ENCODE data around the gene HOXB1. TPM values are rescaled to one million over a fixed set of nuclear protein-coding genes. Genes with fewer than 3 reads are reported as not detected.

The HOXB1 gene
- total and polyA plus RNA-seq, 2 of the 8 experiments (the other 6 are each of a cell fraction or from before 2014, with no cell fraction given), result not detected

DNA sequence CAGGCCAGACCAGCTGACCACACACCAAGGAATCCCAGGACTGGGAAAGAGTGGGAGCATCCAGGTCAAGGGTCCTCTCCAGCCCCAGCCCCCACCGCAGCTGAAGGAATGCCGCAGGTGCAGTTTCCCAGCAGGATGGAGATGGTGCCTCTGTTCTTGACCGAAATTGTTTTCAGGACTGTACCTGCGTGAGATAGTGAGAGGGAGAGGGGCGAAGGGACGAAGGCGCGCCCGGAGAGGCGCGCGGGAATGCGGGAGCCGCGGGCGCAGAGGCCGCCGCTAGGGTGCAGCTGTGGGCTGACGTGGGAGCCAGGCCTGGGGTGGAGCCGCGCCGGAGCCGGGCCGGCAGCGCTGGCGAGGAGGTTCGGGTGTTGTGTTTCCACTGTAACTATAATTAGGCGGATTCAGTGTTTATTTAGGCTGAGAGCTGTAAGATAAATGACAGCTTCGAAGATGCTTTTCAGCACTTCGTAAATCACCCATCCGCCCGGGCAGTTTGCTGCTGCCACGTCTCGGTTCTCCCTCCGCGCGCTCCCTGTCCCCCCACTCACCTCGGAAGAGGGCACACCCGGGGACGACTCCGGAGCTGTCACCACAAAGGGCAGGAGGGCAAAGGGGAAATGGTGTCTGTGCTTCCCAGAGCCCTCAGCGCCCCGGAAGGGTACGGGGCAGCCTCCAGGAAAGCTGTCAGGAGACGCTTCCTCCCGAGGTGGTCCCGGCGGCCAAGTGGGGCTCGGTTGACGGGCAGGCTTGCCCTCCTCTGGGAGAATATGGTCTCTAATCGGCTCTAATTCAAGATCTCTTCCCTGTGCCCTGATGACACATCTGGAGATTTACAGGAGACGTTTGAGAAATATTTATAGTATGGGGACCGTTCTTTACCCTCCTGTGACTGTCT is 38.2 kb downstream of the HOXB1 start:
- Histone ChIP-seq H3K23ac (ENCODE audit: insufficient read length) (no peak overlapping the region), H3K4me1 (replicated peaks in 1 of 4; ENCODE audit: control insufficient read depth in 3 of 4, insufficient read depth in 4 of 4, low read length in 3 of 4) (peaks cover 3 to 7% (median 4%) of the 10 kb centered on the region in 4 experiments; a peak in 5 of 7 replicates), H3K56ac (replicated peaks; ENCODE audit: insufficient read length, low read depth, low read length) (no peak overlapping the region), H4K8ac (ENCODE audit: extremely low read depth, insufficient read depth, low read length) (no peak overlapping the region), H2BK15ac (ENCODE audit: low read length) (no peak overlapping the region), H3K36me3 (ENCODE audit: control insufficient read depth in 2 of 4, insufficient read depth in 4 of 4, low read length in 3 of 4) (no peaks in the 10 kb centered on the region), H3K23me2 (ENCODE audit: low read depth, low read length) (peaks cover 3% of the 10 kb centered on the region; the same call in 1 of the 2 replicates), H4K91ac (replicated peaks; ENCODE audit: insufficient read length, low read length) (no peak overlapping the region), H3K4me3 (ENCODE audit: extremely low read depth in 1 of 4, insufficient read depth in 2 of 4, low read depth in 3 of 4, low read length in 4 of 4) (peak overlapping the region in 3 of 4 experiments; percentile 25 to 59 (median 32); a peak in 4 of 8 replicates), H4K20me1 (replicated peaks in 1 of 2; ENCODE audit: control insufficient read depth in 1 of 2, insufficient read depth in 2 of 2, low read length in 2 of 2) (peaks cover 2 to 4% of the 10 kb centered on the region in 2 experiments), H4K5ac (ENCODE audit: insufficient read length, low read depth, low read length) (no peak overlapping the region), H2AFZ (ENCODE audit: low read length) (no peak overlapping the region), H3K9me3 (ENCODE audit: insufficient read depth in 2 of 2, low read depth in 1 of 2, low read length in 1 of 2) (no peaks in the 10 kb centered on the region), H3K18ac (ENCODE audit: extremely low read depth, low read length) (peak overlapping the region; percentile 73; the same call in 1 of the 2 replicates), H2BK120ac (replicated peaks; ENCODE audit: low read depth, low read length) (no peak overlapping the region), H3K79me1 (ENCODE audit: low read depth, low read length) (no peaks in the 10 kb centered on the region), H2BK20ac (ENCODE audit: low read length) (no peak overlapping the region), H3K27me3 (replicated peaks in 1 of 4; ENCODE audit: control insufficient read depth in 3 of 4, extremely low read depth in 1 of 4, insufficient read depth in 3 of 4, low read length in 3 of 4) (peaks cover 20 to 56% (median 35%) of the 10 kb centered on the region in 4 experiments), H3K27ac (ENCODE audit: low read depth, low read length) (no peak overlapping the region), H3K9ac (replicated peaks in 1 of 4; ENCODE audit: extremely low read depth in 1 of 4, low read depth in 3 of 4, low read length in 3 of 4) (no peak overlapping the region), H2BK5ac (ENCODE audit: low read depth, low read length) (no peak overlapping the region), H3K4ac (replicated peaks; ENCODE audit: insufficient read length, low read depth, low read length) (no peak overlapping the region), H2AK5ac (ENCODE audit: low read depth, low read length) (no peak overlapping the region), H3K79me2 (ENCODE audit: control insufficient read depth in 1 of 2, insufficient read depth in 2 of 2, low read length in 2 of 2) (no peaks in the 10 kb centered on the region), H3K14ac (ENCODE audit: insufficient read length) (no peak overlapping the region), H2BK12ac (ENCODE audit: low read depth, low read length) (no peak overlapping the region), H3K4me2 (ENCODE audit: insufficient read depth in 1 of 2, low read depth in 2 of 2, low read length in 2 of 2) (peak overlapping the region; percentile 35 to 84)
- 9% methylated on average over 50 of the region's 53 CpGs; no CpG with 5 or more reads in 1 of the 2 experiments for WGBS, 2 experiments (ENCODE audit: extremely low coverage in 1 of 2, insufficient coverage in 1 of 2, insufficient read length in 1 of 2, insufficient replicate concordance in 2 of 2, low coverage in 1 of 2, low lambda C conversion rate in 2 of 2, missing lambda C conversion rate in 1 of 2)
- ChIA-PET CTCF (ENCODE audit: partially characterized antibody) (interaction anchor here (0.6 to 3.7 kb wide), 31 partner anchors 9 to 805 kb away, joined by 3 to 34 read pairs (median 4); partner anchors contain the start of genes HOXB1 and HOXB5), POLR2A (ENCODE audit: partially characterized antibody) (no interaction called here)
- DNase-seq (ENCODE audit: low read depth in 1 of 2, low spot score in 2 of 2), result peak in 1 of 2 experiments; percentile 79
- FAIRE-seq, result no peak
- TF ChIP-seq RNF2 (IDR thresholded peaks at IDR 0.05; ENCODE audit: borderline replicate concordance, low read depth, low read length, missing control alignments, poor library complexity, severe bottlenecking) (no peak), KDM1A (IDR thresholded peaks at IDR 0.05; ENCODE audit: borderline replicate concordance, low read length) (no peak), BACH1 (IDR thresholded peaks at IDR 0.05; ENCODE audit: low read length) (peak; percentile 67), CTBP2 (IDR thresholded peaks at IDR 0.05; ENCODE audit: borderline replicate concordance, insufficient read depth, insufficient read length, low read length) (no peak), JUN (IDR thresholded peaks at IDR 0.05; ENCODE audit: low read depth, low read length) (no peak), ZNF274 (IDR thresholded peaks at IDR 0.05; ENCODE audit: borderline replicate concordance, extremely low read depth, low read length) (no peak), EZH2 (IDR thresholded peaks at IDR 0.05; ENCODE audit: low read depth, low read length, severe bottlenecking) (peak; percentile 80), POLR2AphosphoS5 (IDR thresholded peaks at IDR 0.05; ENCODE audit: low read depth, low read length) (no peak), SP1 (IDR thresholded peaks at IDR 0.05; ENCODE audit: low read depth, low read length) (0 out of 2 replicates have a peak, but pooled peaks have one; percentile 18)
- TF ChIP-seq, protein P1, sequence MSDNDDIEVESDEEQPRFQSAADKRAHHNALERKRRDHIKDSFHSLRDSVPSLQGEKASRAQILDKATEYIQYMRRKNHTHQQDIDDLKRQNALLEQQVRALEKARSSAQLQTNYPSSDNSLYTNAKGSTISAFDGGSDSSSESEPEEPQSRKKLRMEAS (IDR thresholded peaks at IDR 0.05), result no peak; the same call in 1 of the 2 replicates
